ENCODE data around the gene TRPC4AP.

TRPC4AP gene

DNA sequence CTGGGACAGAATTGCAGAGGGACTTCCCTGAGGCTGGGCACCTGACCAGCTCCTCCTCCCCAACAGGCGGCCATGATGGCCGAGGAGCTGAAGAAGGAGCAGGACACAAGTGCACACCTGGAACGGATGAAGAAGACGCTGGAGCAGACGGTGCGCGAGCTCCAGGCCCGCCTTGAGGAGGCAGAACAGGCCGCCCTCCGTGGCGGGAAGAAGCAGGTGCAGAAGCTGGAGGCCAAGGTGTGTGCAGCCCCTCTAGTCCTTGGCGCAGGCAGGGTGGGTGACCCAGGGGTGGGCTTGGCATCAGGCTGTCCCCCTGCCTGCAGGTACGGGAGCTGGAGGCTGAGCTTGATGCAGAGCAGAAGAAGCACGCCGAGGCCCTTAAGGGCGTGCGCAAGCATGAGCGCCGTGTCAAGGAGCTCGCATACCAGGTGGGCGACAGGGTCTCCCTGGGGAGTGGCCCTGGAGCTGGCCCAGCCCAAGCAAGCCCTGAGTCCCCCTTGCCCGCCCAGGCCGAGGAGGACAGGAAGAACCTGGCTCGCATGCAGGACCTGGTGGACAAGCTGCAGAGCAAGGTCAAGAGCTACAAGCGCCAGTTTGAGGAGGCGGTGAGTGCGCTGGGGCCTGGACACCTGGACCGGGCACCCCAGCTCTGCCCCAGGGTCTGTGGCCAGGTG, 91.5 kb downstream of the TRPC4AP start:
- DNase-seq = no peak

DNA sequence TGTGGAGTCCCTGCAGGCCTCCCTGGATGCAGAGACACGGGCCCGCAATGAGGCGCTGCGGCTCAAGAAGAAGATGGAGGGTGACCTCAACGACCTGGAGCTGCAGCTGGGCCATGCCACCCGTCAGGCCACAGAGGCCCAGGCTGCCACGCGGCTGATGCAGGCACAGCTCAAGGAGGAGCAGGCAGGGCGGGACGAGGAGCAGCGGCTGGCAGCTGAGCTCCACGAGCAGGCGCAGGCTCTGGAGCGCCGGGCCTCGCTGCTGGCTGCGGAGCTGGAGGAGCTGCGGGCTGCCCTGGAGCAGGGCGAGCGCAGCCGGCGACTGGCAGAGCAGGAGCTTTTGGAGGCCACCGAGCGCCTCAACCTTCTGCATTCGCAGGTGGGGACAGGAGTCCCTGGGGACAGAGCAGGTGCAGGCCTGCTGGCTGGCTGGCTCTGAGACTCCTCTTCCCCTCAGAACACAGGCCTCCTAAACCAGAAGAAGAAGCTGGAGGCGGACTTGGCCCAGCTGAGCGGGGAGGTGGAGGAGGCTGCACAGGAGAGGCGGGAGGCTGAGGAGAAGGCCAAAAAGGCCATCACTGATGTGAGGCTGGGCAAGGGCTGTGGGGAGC, 92.2 kb downstream of the TRPC4AP start:
- no peak for DNase-seq

GRCh38 chr20:34999782-35000181, 92.8 kb downstream of the TRPC4AP start:
- DNase-seq = no peak

DNA sequence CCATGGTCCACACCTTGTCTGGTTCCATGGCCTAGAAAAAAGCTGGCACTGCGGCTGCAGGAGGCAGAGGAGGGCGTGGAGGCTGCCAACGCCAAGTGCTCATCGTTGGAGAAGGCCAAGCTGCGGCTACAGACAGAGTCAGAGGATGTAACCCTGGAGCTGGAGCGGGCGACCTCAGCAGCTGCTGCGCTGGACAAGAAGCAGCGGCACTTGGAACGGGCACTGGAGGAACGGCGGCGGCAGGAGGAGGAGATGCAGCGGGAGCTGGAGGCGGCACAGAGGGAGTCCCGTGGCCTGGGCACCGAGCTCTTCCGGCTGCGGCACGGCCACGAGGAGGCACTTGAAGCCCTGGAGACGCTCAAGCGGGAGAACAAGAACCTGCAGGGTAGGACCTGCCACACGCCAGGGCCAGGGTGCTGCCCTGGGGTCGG, 93.6 kb downstream of the TRPC4AP start:
- no peak for DNase-seq

DNA sequence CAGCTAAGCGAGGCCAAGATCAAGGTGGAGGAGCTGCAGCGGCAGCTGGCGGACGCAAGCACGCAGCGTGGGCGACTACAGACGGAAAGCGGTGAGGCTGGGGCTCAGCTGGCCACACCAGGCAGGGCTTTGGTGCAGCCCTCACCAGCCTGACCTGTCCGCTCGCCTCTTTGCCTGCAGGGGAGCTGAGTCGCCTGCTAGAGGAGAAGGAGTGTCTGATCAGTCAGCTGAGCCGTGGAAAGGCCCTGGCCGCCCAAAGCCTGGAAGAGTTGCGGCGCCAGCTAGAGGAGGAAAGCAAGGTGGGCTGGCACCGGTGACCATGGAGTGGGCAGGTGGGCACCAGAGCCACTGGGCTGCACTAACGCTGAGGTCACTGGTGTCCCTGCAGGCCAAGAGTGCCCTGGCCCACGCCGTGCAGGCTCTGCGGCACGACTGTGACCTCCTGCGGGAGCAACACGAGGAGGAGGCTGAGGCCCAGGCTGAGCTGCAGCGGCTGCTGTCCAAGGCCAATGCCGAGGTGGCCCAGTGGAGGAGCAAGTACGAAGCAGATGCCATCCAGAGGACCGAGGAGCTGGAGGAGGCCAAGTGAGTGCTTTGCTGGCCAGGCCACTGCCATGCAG, 94.2 kb downstream of the TRPC4AP start:
- DNase-seq = no peak

DNA sequence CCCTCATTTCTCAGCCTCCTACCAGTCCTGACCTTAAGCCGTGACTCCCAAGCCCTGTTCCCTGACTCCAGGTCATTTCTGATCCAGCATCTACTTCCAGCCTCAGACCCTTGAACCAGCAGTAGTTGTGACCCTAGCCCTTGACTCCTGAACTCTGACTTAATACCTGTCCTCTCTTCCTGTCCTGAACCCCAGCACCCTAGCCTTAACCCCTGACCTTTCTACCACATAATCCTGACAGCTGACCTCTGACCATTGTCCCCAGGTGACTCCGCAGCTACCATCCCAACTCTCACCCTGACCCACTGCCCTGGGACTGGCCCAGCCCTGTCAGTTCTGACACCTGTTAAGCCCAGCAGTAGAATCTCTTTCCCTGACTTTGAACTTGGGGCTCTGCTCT, 94.8 kb downstream of the TRPC4AP start:
- DNase-seq = no peak

- no peak for DNase-seq
These were observed 95.5 kb downstream of the TRPC4AP start for GRCh38 chr20:34997131-34997561.

DNA sequence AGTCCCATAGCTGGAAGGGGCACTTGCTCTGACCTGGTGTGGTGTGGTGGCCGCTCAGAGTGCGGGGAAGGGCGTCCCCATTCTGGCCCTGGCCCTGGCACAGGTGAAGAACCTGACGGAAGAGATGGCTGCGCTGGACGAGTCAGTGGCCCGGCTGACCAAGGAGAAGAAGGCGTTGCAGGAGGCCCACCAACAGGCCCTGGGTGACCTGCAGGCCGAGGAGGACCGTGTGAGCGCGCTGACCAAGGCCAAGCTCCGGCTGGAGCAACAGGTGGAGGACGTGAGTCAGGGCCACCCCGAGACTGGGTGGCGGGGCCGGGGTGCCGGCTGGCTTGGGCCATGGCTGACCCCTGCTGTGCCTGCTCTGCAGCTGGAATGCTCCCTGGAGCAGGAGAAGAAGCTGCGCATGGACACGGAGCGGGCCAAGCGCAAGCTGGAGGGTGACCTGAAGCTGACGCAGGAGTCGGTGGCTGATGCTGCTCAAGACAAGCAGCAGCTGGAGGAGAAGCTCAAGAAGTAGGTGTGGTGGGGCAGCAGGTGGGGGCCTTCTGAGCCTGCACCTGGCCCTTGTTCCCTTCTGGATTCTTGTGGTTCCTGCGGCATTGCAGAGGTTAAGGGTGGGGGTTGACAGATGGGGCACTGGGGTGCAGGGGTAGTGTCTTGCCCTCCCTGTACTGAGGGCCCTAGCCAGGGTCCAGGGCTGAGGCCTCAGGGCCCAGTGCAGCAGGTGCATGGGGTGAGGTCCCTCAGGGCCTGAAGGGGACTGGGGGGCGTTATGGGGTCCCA, 96.2 kb downstream of the TRPC4AP start:
- DNase-seq = no peak

GRCh38 chr20:34995696-34996095, 96.9 kb downstream of the TRPC4AP start:
- DNase-seq = no peak

DNA sequence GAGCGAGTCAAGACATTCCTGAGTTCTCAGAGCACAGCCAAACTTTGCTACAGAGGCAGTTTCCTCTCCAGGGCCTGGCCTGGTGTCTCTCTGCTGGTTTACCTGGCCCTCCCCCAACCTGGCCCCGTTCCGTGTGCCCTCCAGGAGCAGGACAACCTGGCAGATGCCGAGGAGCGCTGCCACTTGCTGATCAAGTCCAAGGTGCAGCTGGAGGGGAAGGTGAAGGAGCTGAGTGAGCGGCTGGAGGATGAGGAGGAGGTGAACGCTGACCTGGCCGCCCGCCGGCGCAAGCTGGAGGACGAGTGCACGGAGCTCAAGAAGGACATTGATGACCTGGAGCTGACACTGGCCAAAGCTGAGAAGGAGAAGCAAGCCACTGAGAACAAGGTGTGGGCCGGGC, 97.4 kb downstream of the TRPC4AP start:
- no peak for DNase-seq

- no peak for DNase-seq
These were observed 98.0 kb downstream of the TRPC4AP start for GRCh38 chr20:34994509-34995131.

DNA sequence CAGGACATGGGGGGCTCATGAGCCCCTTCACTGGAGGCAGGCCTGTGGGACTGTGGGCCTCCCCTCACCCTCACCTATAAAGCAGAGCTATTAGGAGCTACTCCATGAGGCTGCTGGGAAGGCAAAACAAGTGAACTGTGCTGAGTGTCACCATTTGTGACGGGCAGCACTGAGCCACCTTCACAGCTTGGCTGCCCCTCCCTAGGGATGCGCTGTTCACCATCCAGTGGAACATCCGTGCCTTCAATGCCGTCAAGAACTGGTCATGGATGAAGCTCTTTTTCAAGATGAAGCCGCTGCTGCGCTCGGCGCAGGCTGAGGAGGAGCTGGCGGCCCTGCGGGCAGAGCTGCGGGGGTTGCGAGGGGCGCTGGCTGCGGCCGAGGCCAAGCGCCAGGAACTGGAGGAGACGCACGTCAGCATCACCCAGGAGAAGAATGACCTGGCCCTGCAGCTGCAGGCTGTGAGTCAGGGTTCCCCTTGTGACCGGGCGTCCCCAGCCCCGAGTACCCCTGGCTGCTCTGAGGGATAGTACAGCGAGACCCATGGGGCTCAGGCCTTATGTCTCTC, 98.6 kb downstream of the TRPC4AP start:
- no peak for DNase-seq

DNA sequence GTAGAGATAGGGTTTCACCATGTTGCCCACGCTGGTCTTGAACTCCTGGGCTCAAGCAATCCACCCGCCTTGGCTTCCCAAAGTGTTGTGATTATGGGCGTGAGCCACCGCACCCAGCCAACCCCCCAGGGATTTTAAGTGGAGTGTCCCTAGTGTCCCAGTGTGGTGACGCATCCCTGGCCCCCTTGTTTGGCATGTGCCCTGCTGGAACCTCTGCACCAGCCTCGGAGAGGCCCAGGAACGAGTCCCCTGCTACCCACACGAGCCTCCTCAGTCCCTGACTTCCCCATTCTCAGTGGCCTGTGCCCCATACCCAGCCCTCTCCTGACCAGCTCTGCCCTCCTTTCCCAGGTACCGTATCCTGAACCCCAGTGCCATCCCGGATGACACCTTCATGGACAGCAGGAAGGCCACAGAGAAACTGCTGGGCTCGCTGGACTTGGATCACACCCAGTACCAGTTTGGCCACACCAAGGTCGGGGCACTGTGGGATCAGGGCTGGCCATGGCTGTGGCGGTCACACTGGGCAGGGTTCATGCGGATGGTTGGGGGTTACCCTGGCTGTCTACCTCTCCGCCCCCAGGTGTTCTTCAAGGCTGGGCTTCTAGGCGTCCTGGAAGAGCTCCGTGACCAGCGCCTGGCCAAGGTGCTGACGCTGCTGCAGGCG, 99.7 kb downstream of the TRPC4AP start:
- no peak for DNase-seq

DNA sequence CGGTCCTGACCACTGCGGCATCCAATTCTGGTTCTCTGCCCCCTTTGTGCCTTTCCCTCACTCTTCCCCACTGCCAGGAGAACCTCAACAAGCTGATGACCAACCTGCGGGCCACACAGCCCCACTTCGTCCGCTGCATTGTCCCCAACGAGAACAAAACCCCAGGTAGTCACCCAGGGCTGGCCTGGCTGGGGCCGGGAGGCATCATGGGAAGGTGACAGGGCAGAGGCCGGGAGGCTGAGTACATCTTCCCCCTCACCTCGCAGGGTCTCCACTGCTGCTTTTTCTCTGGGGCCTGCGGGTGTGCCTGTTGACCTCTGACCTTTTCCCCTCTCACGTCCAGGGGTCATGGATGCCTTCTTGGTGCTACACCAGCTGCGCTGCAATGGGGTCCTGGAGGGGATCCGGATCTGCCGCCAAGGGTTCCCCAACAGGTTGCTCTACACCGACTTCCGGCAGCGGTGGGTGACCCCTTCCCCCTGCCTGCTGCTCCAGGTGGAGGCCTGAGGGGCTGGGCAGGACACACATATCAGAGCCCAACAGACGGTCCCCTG, 101.9 kb downstream of the TRPC4AP start:
- DNase-seq = no peak

DNA sequence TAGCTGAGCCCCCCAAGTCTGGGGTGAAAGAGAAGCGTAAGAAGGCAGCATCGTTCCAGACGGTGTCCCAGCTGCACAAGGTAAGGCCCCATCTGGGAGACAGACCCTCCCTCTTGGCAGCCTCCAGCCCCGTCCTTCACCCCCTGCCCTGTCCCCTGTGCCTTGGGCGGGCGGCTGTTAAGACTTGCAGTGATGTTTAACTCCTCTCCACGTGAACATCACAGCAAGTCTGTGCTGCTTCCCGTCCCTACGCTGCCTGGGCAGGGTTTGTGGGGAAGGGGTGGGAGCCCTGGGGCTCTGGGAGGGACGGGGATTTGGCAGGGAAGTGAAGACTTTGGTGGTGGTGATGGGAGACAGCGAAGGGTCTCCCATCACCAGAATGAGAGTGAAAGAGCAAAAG, 102.4 kb downstream of the TRPC4AP start:
- no peak for DNase-seq

- no peak for DNase-seq
These were observed 102.9 kb downstream of the TRPC4AP start for GRCh38 chr20:34989670-34990069.

DNA sequence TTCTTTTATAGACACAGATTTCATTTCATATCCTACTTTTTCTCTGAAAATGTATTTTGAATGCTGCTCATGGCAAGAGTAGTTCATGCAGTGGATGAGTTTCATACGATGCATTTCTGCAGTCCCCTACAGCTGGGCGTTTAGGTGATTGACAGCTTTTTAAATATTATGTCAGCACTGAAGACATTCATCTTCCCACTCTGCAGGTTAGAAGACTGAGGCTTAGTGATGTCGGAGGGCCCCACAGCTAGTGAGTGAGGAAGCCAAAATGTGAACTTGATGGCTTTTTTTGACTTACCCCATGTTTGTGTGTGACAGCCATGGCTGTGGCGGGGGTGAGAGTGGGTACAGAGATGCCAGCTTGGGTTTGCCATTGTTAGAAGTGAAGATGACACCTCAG, 103.5 kb downstream of the TRPC4AP start:
- DNase-seq = no peak

DNA sequence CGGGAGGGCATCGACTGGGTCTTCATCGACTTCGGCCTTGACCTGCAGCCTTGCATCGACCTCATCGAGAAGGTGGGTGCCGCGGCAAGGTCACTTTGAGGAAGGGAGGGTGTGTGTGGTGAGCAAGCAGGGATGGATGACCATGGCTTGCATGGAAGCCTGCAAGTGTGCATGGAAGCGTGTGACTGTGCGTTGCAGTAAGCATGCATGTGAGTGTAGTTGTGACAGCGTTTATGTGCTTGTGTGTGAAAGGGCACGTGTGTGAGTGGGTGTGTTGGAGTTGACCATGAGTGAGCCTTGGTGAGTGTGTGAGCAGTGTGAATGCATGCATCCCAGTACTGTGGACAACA, 104.4 kb downstream of the TRPC4AP start:
- DNase-seq = no peak

DNA sequence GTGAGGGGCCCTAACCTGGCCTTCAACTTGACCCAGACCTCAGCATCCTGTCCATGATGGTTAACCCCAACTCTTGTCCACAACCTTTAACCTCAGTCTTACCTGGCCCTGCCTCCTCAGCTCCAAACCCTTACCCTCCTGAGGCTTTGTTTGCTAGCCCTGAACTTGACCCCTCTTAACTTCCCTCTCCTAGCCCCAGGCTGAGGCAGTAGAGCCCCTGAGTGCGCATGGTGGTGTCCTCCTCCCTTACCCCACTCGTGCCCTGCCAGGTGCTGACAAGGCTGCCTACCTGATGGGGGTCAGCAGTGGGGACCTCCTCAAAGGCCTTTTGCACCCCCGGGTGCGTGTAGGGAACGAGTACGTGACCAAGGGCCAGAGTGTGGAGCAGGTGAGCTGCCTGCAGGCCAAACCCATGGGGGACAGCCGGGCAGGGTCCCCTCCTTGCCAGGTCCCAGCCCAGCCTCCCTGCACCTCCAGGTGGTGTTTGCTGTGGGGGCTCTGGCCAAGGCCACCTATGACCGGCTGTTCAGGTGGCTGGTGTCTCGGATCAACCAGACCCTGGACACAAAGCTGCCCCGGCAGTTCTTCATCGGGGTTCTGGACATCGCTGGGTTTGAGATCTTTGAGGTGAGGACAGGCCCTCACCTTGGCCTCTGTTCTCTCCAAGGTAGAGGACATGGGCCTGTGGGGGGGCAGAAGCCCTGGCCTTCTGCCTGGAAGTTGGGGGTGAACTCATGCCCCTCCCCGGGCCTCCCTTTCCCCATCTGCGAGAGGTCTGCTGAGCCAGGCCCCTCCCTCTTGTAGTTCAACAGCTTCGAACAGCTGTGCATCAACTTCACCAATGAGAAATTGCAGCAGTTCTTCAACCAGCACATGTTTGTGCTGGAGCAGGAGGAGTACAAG, 105.1 kb downstream of the TRPC4AP start:
- no peak for DNase-seq

GRCh38 chr20:34986311-34987287, 106.0 kb downstream of the TRPC4AP start:
- no peak for DNase-seq

Data from MV-4-11 (cell line).